Gastroesophageal sphincter (tissue), 3 donors: ENCODE data around the gene SUGCT.

Experiments used
- CTCF ChIP-seq, 4 experiments: fragments of 200-600 bp in 2 of 4; fragments of 450-650 bp in 2 of 4; sonication (generic) in 1 of 4; IDR thresholded peaks; one replicate each; pipeline ENCODE4 v1.5.1; 2017 to 2019; ENCODE audit warnings: antibody characterized with exemption in 4 of 4, mild to moderate bottlenecking in 2 of 4, moderate library complexity in 2 of 4
- EP300 ChIP-seq: sonication (generic); formaldehyde crosslinking; IDR thresholded peaks from one replicate; pipeline ENCODE4 v1.6.1; 2017; ENCODE audit warnings: antibody characterized with exemption, mild to moderate bottlenecking
- POLR2A ChIP-seq, 2 donors: fragments of 450-650 bp; IDR thresholded peaks; one replicate each; pipeline ENCODE4 v1.6.1; 2017; ENCODE audit warnings: antibody characterized with exemption in 2 of 2, mild to moderate bottlenecking in 2 of 2, moderate library complexity in 1 of 2
- POLR2AphosphoS5 ChIP-seq: sonication (generic); formaldehyde crosslinking; IDR thresholded peaks from one replicate; pipeline ENCODE4 v1.6.1; 2017; ENCODE audit warnings: antibody characterized with exemption

- no peak for TF ChIP-seq CTCF (IDR thresholded peaks at IDR 0.05)
- TF ChIP-seq POLR2AphosphoS5, result no peak
- no peak for TF ChIP-seq EP300
- TF ChIP-seq POLR2A (IDR thresholded peaks at IDR 0.05), result no peak
Measured at GRCh38 chr7:40097728-40098127, 37.1 kb upstream of the SUGCT start.
